ENCODE measurements around the gene TTLL9.
"Not testable (repeated sequence)": the region's sequence is repeated elsewhere in the genome, so short reads cannot be mapped to it uniquely, and the experiment has no call there.

The TTLL9 gene

GRCh38 chr20:31869942-31870725 is at the start of gene TTLL9, which contains the start of gene DUSP15:
TSS of gene TTLL9 (plus strand) at chr20:31870634. CDS start at chr20:31871127, 493 bp downstream.
TSS of gene DUSP15 (minus strand) at chr20:31870527. CDS start at chr20:31870337, 190 bp downstream.
- DNase-seq (ENCODE audit: low read depth) = no peak

- no peak for DNase-seq (ENCODE audit: low read depth)
These were observed 49.0 kb upstream of the TTLL9 start for GRCh38 chr20:31821427-31821826.

- peak; percentile 66 for DNase-seq (ENCODE audit: low read depth)
These were observed 47.8 kb upstream of the TTLL9 start for GRCh38 chr20:31822421-31823330.

- no peak for DNase-seq (ENCODE audit: low read depth)
These were observed 46.9 kb upstream of the TTLL9 start for GRCh38 chr20:31823360-31824124.

GRCh38 chr20:31824125-31824485 is 46.3 kb upstream of the TTLL9 start:
- no peak for DNase-seq (ENCODE audit: low read depth)

- DNase-seq (ENCODE audit: low read depth) = no peak
These were observed 45.7 kb upstream of the TTLL9 start for GRCh38 chr20:31824554-31825313.

GRCh38 chr20:31826074-31826473 is 44.4 kb upstream of the TTLL9 start:
- DNase-seq (ENCODE audit: low read depth) = no peak

GRCh38 chr20:31827059-31827458 is 43.4 kb upstream of the TTLL9 start:
- no peak for DNase-seq (ENCODE audit: low read depth)

- not testable (repeated sequence) for DNase-seq (ENCODE audit: low read depth)
These were observed 42.4 kb upstream of the TTLL9 start for GRCh38 chr20:31828016-31828415.

- no peak for DNase-seq (ENCODE audit: low read depth)
These were observed 40.7 kb upstream of the TTLL9 start for GRCh38 chr20:31829731-31830130.

GRCh38 chr20:31830406-31830981 is 39.9 kb upstream of the TTLL9 start:
- DNase-seq (ENCODE audit: low read depth) = no peak

- no peak for DNase-seq (ENCODE audit: low read depth)
These were observed 39.2 kb upstream of the TTLL9 start for GRCh38 chr20:31831211-31831610.

- DNase-seq (ENCODE audit: low read depth) = no peak
These were observed 38.6 kb upstream of the TTLL9 start for GRCh38 chr20:31831771-31832306.

GRCh38 chr20:31833130-31833930 is 37.1 kb upstream of the TTLL9 start:
- peak; percentile 51 for DNase-seq (ENCODE audit: low read depth)

- no peak for DNase-seq (ENCODE audit: low read depth)
These were observed 36.4 kb upstream of the TTLL9 start for GRCh38 chr20:31833931-31834521.

GRCh38 chr20:31835554-31835953 is 34.9 kb upstream of the TTLL9 start:
- no peak for DNase-seq (ENCODE audit: low read depth)

- DNase-seq (ENCODE audit: low read depth) = peak; percentile 11
These were observed 34.2 kb upstream of the TTLL9 start for GRCh38 chr20:31835977-31836852.

- DNase-seq (ENCODE audit: low read depth) = no peak
These were observed 33.4 kb upstream of the TTLL9 start for GRCh38 chr20:31836853-31837608.

Data from stimulated activated CD8-positive, alpha-beta memory T cell treated with anti-CD3 and anti-CD28 coated beads, Interleukin-4, amount 100 ng/mL, for 24 hours (primary cell).